Measurements from ENCODE around the gene SF3B5. TPM values are rescaled to one million over a fixed set of nuclear protein-coding genes. Genes with fewer than 3 reads are reported as not detected.
"Not testable (repeated sequence)": the region's sequence is repeated elsewhere in the genome, so short reads cannot be mapped to it uniquely, and the experiment has no call there.

Gene SF3B5
- total and polyA plus RNA-seq, 4 experiments from 2014 or later: 87.2 to 379 (median 215) TPM

DNA sequence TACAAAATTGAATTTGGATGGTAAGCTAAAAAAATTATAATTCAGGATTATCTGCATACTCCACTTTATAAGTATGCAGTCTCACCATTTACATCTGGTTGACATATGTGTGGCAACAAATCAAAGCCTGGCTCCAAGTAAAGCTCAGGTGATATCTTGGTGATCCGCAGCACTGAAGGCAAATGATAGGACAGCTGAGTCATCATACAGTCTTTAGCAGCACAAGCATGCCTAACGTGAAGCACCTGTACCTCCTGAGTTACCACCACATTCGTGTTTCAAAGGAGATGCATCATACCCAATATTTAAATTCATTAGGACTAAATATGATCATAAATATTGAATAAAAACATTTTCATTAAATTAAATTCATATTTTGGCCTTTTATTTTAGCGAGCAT, 43.2 kb upstream of the SF3B5 start:
- H3K36me3 ChIP-seq (ENCODE audit: insufficient read depth, low read length): no peaks in the 10 kb centered on the region
- H3K27me3 ChIP-seq (ENCODE audit: insufficient read depth, low read length): no peaks in the 10 kb centered on the region
- no peaks in the 10 kb centered on the region for H3K4me1 ChIP-seq (ENCODE audit: insufficient read depth, low read length)
- H3K27me3 Mint-ChIP-seq: peaks cover 0 to 2% of the 10 kb centered on the region in 2 donors
- H3K4me1 Mint-ChIP-seq: peaks cover 0 to 1% (median 0%) of the 10 kb centered on the region in 4 donors
- no peak overlapping the region for H3K27ac Mint-ChIP-seq
- H3K4me3 ChIP-seq (ENCODE audit: low read length in 2 of 2): no peak overlapping the region
- intact Hi-C loops (cut with micrococcal nuclease): no loop called here
- H3K4me3 Mint-ChIP-seq: no peak overlapping the region
- no peak for DNase-seq
- H3K36me3 Mint-ChIP-seq: no peaks in the 10 kb centered on the region
- H3K9me3 ChIP-seq (ENCODE audit: control insufficient read depth in 1 of 2, low read length in 2 of 2): no peaks in the 10 kb centered on the region
- ChIA-PET CTCF (ENCODE audit: partially characterized antibody) (interaction anchor here (1.2 kb wide), 1 partner anchor 17 kb away, joined by 3 read pairs; no protein-coding TSS in a partner anchor), POLR2A (ENCODE audit: partially characterized antibody) (no interaction called here)
- H3K9me3 Mint-ChIP-seq: no peaks in the 10 kb centered on the region
- no peak overlapping the region for H3K27ac ChIP-seq (ENCODE audit: low read depth, low read length)

DNA sequence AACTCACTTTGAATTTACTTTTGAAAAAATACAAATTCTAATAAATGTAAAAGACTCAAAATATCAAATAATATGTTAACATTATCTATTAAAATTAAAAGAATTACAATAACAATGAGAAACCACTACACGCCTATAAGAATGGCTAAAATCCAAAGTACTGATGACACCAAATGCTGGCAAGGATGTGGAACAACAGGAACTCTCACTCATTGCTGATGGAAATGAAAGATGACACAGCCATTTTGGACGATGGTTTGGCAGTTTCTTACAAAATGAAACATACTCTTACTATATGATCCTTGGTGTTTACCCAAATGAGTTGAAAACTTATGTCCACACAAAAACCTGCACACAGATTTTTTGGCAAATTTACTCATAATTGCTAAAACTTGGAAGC, 39.4 kb upstream of the SF3B5 start:
- no peak for DNase-seq
- H3K27ac ChIP-seq (ENCODE audit: low read depth, low read length): no peak overlapping the region
- intact Hi-C loops (cut with micrococcal nuclease): no loop called here
- H3K4me1 ChIP-seq (ENCODE audit: insufficient read depth, low read length): peaks cover 9% of the 10 kb centered on the region
- POLR2A ChIA-PET (ENCODE audit: partially characterized antibody): no interaction called here
- H3K4me1 Mint-ChIP-seq: peaks cover 6 to 16% (median 10%) of the 10 kb centered on the region in 4 donors
- H3K9me3 ChIP-seq (ENCODE audit: control insufficient read depth in 1 of 2, low read length in 2 of 2): no peaks in the 10 kb centered on the region
- no peak overlapping the region for H3K4me3 ChIP-seq (ENCODE audit: low read length in 2 of 2)
- no peaks in the 10 kb centered on the region for H3K27me3 Mint-ChIP-seq
- H3K27me3 ChIP-seq (ENCODE audit: insufficient read depth, low read length): no peaks in the 10 kb centered on the region
- H3K4me3 Mint-ChIP-seq: no peak overlapping the region
- H3K27ac Mint-ChIP-seq: no peak overlapping the region
- no peaks in the 10 kb centered on the region for H3K36me3 ChIP-seq (ENCODE audit: insufficient read depth, low read length)
- H3K9me3 Mint-ChIP-seq: no peaks in the 10 kb centered on the region
- H3K36me3 Mint-ChIP-seq: no peaks in the 10 kb centered on the region
- CTCF ChIA-PET (ENCODE audit: partially characterized antibody): no interaction called here

DNA sequence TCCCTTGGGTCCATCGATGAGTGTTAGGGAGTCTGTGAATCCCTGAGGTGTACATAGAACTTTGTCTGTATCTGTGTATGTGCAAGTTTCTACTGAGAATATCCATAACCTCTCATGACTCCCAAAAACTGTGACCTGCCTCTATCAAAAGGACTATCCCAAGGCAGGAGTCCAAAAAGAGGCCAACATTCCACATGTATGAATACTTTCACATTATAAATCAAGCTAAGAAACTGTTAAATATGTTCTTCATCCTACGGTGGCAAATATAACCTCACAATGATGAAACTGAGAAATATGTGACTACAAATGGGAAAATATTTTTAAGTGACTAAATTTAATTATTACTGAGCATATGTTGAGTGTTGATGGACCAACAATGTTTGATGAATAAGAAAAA, 38.8 kb upstream of the SF3B5 start:
- CTCF ChIA-PET (ENCODE audit: partially characterized antibody): no interaction called here
- no peaks in the 10 kb centered on the region for H3K36me3 Mint-ChIP-seq
- H3K9me3 Mint-ChIP-seq: no peaks in the 10 kb centered on the region
- no peaks in the 10 kb centered on the region for H3K27me3 Mint-ChIP-seq
- no peaks in the 10 kb centered on the region for H3K9me3 ChIP-seq (ENCODE audit: control insufficient read depth in 1 of 2, low read length in 2 of 2)
- H3K27ac ChIP-seq (ENCODE audit: low read depth, low read length): no peak overlapping the region
- POLR2A ChIA-PET (ENCODE audit: partially characterized antibody): no interaction called here
- peaks cover 6 to 16% (median 10%) of the 10 kb centered on the region in 4 donors for H3K4me1 Mint-ChIP-seq
- H3K4me3 ChIP-seq (ENCODE audit: low read length in 2 of 2): no peak overlapping the region
- no peak overlapping the region for H3K4me3 Mint-ChIP-seq
- no peak overlapping the region for H3K27ac Mint-ChIP-seq
- intact Hi-C loops (cut with micrococcal nuclease): no loop called here
- no peak for DNase-seq
- H3K4me1 ChIP-seq (ENCODE audit: insufficient read depth, low read length): peaks cover 9% of the 10 kb centered on the region
- H3K27me3 ChIP-seq (ENCODE audit: insufficient read depth, low read length): no peaks in the 10 kb centered on the region
- H3K36me3 ChIP-seq (ENCODE audit: insufficient read depth, low read length): no peaks in the 10 kb centered on the region

GRCh38 chr6:144133225-144133821, 38.0 kb upstream of the SF3B5 start:
- H3K36me3 Mint-ChIP-seq: no peaks in the 10 kb centered on the region
- Histone ChIP-seq H3K9me3 (ENCODE audit: control insufficient read depth in 1 of 2, low read length in 2 of 2) (no peaks in the 10 kb centered on the region), H3K36me3 (ENCODE audit: insufficient read depth, low read length) (no peaks in the 10 kb centered on the region), H3K4me3 (ENCODE audit: low read length in 2 of 2) (no peak overlapping the region), H3K27me3 (ENCODE audit: insufficient read depth, low read length) (no peaks in the 10 kb centered on the region), H3K27ac (ENCODE audit: low read depth, low read length) (no peak overlapping the region), H3K4me1 (ENCODE audit: insufficient read depth, low read length) (peaks cover 9% of the 10 kb centered on the region)
- H3K27me3 Mint-ChIP-seq: no peaks in the 10 kb centered on the region
- ChIA-PET CTCF (ENCODE audit: partially characterized antibody) (no interaction called here), POLR2A (ENCODE audit: partially characterized antibody) (interaction anchor here (0.5 kb wide), 1 partner anchor 167 kb away, joined by 3 read pairs; no protein-coding TSS in a partner anchor)
- no peaks in the 10 kb centered on the region for H3K9me3 Mint-ChIP-seq
- no peak overlapping the region for H3K4me3 Mint-ChIP-seq
- no peak for DNase-seq
- H3K4me1 Mint-ChIP-seq: peaks cover 6 to 16% (median 10%) of the 10 kb centered on the region in 4 donors
- intact Hi-C loops (cut with micrococcal nuclease): no loop called here
- H3K27ac Mint-ChIP-seq: no peak overlapping the region

DNA sequence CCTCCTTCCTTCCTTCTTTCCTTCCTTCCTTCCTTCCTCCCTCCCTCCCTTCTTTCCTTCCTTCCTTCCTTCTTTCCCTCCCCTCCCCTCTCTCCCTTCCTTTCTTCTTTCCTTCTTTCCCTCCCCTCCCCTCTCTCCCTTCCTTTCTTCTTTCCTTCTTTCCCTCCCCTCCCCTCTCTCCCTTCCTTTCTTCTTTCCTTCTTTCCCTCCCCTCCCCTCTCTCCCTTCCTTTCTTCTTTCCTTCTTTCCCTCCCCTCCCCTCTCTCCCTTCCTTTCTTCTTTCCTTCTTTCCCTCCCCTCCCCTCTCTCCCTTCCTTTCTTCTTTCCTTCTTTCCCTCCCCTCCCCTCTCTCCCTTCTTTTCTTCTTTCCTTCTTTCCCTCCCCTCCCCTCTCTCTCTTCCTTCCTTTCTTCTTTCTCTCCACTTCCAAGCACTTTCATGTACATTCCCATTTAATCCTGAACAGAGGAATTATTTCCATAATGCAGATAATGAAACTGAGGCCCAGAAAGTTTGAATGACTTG, 36.9 kb upstream of the SF3B5 start:
- H3K9me3 Mint-ChIP-seq; H3K36me3 ChIP-seq (ENCODE audit: insufficient read depth, low read length); H3K27me3 ChIP-seq (ENCODE audit: insufficient read depth, low read length); H3K27me3 Mint-ChIP-seq; intact Hi-C loops (cut with micrococcal nuclease); H3K4me3 ChIP-seq (ENCODE audit: low read length in 2 of 2); H3K4me1 ChIP-seq (ENCODE audit: insufficient read depth, low read length); H3K4me3 Mint-ChIP-seq; H3K27ac ChIP-seq (ENCODE audit: low read depth, low read length); POLR2A ChIA-PET (ENCODE audit: partially characterized antibody); DNase-seq; H3K36me3 Mint-ChIP-seq; H3K9me3 ChIP-seq (ENCODE audit: control insufficient read depth in 1 of 2, low read length in 2 of 2); H3K27ac Mint-ChIP-seq: not testable (repeated sequence)
- CTCF ChIA-PET (ENCODE audit: partially characterized antibody): interaction anchor here (1.1 kb wide), 1 partner anchor 27 kb away, joined by 3 read pairs; no protein-coding TSS in a partner anchor
- H3K4me1 Mint-ChIP-seq: peaks cover 6 to 16% (median 10%) of the 10 kb centered on the region in 4 donors

DNA sequence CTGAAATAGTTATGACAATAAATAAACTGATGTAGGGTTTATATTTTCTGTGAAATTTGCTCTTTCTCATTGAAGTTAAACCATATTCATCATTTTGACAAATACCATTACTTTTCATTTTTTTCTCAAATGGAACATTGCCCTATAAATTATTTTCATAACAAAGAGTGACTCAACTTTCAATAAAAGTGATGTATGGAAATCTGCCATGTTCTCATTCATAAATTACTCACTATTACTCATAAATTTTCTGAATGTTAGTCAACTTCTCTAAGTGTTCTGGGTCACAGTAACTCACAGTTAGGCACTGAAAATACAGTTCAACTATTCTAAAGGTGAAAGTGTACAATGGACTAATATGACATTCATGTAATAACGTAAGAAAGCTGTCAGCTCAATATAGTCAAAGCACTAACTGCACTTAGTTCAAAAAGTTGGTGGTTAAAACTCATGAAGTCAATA, 35.9 kb upstream of the SF3B5 start:
- intact Hi-C loops (cut with micrococcal nuclease): no loop called here
- H3K27me3 ChIP-seq (ENCODE audit: insufficient read depth, low read length): no peaks in the 10 kb centered on the region
- Mint-ChIP-seq H3K27me3 (no peaks in the 10 kb centered on the region), H3K9me3 (no peaks in the 10 kb centered on the region), H3K4me1 (peaks cover 6 to 16% (median 10%) of the 10 kb centered on the region in 4 donors), H3K27ac (no peak overlapping the region), H3K4me3 (peak overlapping the region in 3 of 8 donors; percentile 7 to 74 (median 64)), H3K36me3 (no peaks in the 10 kb centered on the region)
- H3K36me3 ChIP-seq (ENCODE audit: insufficient read depth, low read length): no peaks in the 10 kb centered on the region
- ChIA-PET CTCF (ENCODE audit: partially characterized antibody) (interaction anchor here (1.1 kb wide), 1 partner anchor 26 kb away, joined by 3 read pairs; no protein-coding TSS in a partner anchor), POLR2A (ENCODE audit: partially characterized antibody) (interaction anchor here (1.0 kb wide), 1 partner anchor 13 kb away, joined by 3 read pairs; no protein-coding TSS in a partner anchor)
- no peaks in the 10 kb centered on the region for H3K9me3 ChIP-seq (ENCODE audit: control insufficient read depth in 1 of 2, low read length in 2 of 2)
- H3K4me1 ChIP-seq (ENCODE audit: insufficient read depth, low read length): peaks cover 9% of the 10 kb centered on the region
- H3K4me3 ChIP-seq (ENCODE audit: low read length in 2 of 2): no peak overlapping the region
- H3K27ac ChIP-seq (ENCODE audit: low read depth, low read length): no peak overlapping the region
- DNase-seq: no peak

- H3K9me3 Mint-ChIP-seq: no peaks in the 10 kb centered on the region
- H3K36me3 Mint-ChIP-seq: no peaks in the 10 kb centered on the region
- ChIA-PET CTCF (ENCODE audit: partially characterized antibody) (interaction anchor here (1.2 kb wide), 1 partner anchor 89 kb away, joined by 3 read pairs; no protein-coding TSS in a partner anchor), POLR2A (ENCODE audit: partially characterized antibody) (no interaction called here)
- DNase-seq: no peak
- Histone ChIP-seq H3K4me3 (ENCODE audit: low read length in 2 of 2) (no peak overlapping the region), H3K36me3 (ENCODE audit: insufficient read depth, low read length) (no peaks in the 10 kb centered on the region), H3K9me3 (ENCODE audit: control insufficient read depth in 1 of 2, low read length in 2 of 2) (no peaks in the 10 kb centered on the region), H3K27ac (ENCODE audit: low read depth, low read length) (no peak overlapping the region), H3K27me3 (ENCODE audit: insufficient read depth, low read length) (no peaks in the 10 kb centered on the region), H3K4me1 (ENCODE audit: insufficient read depth, low read length) (peaks cover 9% of the 10 kb centered on the region)
- no peak overlapping the region for H3K27ac Mint-ChIP-seq
- intact Hi-C loops (cut with micrococcal nuclease): no loop called here
- peaks cover 6 to 16% (median 10%) of the 10 kb centered on the region in 4 donors for H3K4me1 Mint-ChIP-seq
- peak overlapping the region in 1 of 8 donors; percentile 20 for H3K4me3 Mint-ChIP-seq
- no peaks in the 10 kb centered on the region for H3K27me3 Mint-ChIP-seq
These were observed 34.1 kb upstream of the SF3B5 start for GRCh38 chr6:144129469-144129868.

Measured in CD4-positive, alpha-beta memory T cell (primary cell).